Tibial nerve (tissue), 4 donors: ENCODE measurements around the gene CHD9NB. TPM values are rescaled to one million over a fixed set of nuclear protein-coding genes. Genes with fewer than 3 reads are reported as not detected.

Experiments
- DNase-seq, 2 donors: peaks; one replicate each; pipeline ENCODE4 v3.0.0-alpha.2; 2019; ENCODE audit warnings: low spot score in 2 of 2
- H3K27ac ChIP-seq, 4 donors: fragments of 200-600 bp; sonication (generic) in 3 of 4; one replicate each; pipeline ENCODE4 v1.5.1; 2017 to 2019; ENCODE audit warnings: mild to moderate bottlenecking in 1 of 4
- H3K27me3 ChIP-seq, 2 donors: fragments of 200-600 bp; sonication (generic) in 1 of 2; one replicate each; pipeline versions ENCODE4 v1.5.1 to v1.6.0; 2017 to 2019
- H3K36me3 ChIP-seq, 3 donors: fragments of 200-600 bp; sonication (generic); one replicate each; pipeline ENCODE4 v1.5.1; 2018 to 2019
- H3K4me1 ChIP-seq, 4 donors: fragments of 200-600 bp; sonication (generic) in 3 of 4; one replicate each; pipeline ENCODE4 v1.5.1; 2017 to 2019
- H3K4me3 ChIP-seq, 4 donors: fragments of 200-600 bp; sonication (generic) in 3 of 4; one replicate each; pipeline ENCODE4 v1.5.1; 2017 to 2019; ENCODE audit warnings: mild to moderate bottlenecking in 1 of 4, moderate library complexity in 1 of 4
- H3K9me3 ChIP-seq, 4 donors: fragments of 200-600 bp; sonication (generic) in 3 of 4; one replicate each; pipeline ENCODE4 v1.5.1; 2017 to 2019
- CTCF ChIP-seq, 5 experiments: fragments of 200-600 bp in 3 of 5; fragments of 450-650 bp in 2 of 5; sonication (generic) in 3 of 5; IDR thresholded peaks; one replicate each; pipeline ENCODE4 v1.5.1; 2016 to 2019; ENCODE audit warnings: antibody characterized with exemption in 5 of 5, mild to moderate bottlenecking in 3 of 5, moderate library complexity in 2 of 5
- EP300 ChIP-seq, 2 donors: sonication (generic); formaldehyde crosslinking; IDR thresholded peaks; one replicate each; pipeline ENCODE4 v1.6.1; 2017; ENCODE audit warnings: antibody characterized with exemption in 2 of 2, mild to moderate bottlenecking in 1 of 2
- POLR2A ChIP-seq, 2 donors: fragments of 450-650 bp; IDR thresholded peaks; one replicate each; pipeline ENCODE4 v1.6.1; 2017; ENCODE audit warnings: antibody characterized with exemption in 2 of 2, mild to moderate bottlenecking in 2 of 2, moderate library complexity in 2 of 2
- WGBS, 2 donors: methylation state at CpG; one replicate each; pipeline ENCODE4 v1.1.5; 2018; 5-methylcytosine and 5-hydroxymethylcytosine counted together
- total RNA-seq, 4 donors: library from RNA; depleted of rRNA; stranded (reverse); fragments of >200 nt; gene quantifications; one replicate each; pipeline ENCODE4 v1.1.0, GENCODE V29; 2016

CHD9NB gene
- total RNA-seq, 4 donors from 2014 or later: 5.1 to 16.4 (median 9.3) TPM

GRCh38 chr16:53058441-53058840 lies 5.7 kb upstream of the CHD9NB start:
- DNase-seq: no peak
- Histone ChIP-seq H3K4me1 (peaks cover 0 to 65% (median 25%) of the 10 kb centered on the region in 4 donors), H3K36me3 (no peaks in the 10 kb centered on the region), H3K9me3 (no peaks in the 10 kb centered on the region), H3K27ac (peak overlapping the region in 2 of 4 donors; percentile 10 to 19), H3K4me3 (no peak overlapping the region), H3K27me3 (no peaks in the 10 kb centered on the region)
- WGBS, 2 donors: 83 to 85% methylated on average over 5 of the region's 5 CpGs
- no peak for TF ChIP-seq POLR2A (IDR thresholded peaks at IDR 0.05)
- TF ChIP-seq EP300 (IDR thresholded peaks at IDR 0.05): no peak
- TF ChIP-seq CTCF (IDR thresholded peaks at IDR 0.05): no peak

- no peak for DNase-seq
- Histone ChIP-seq H3K27me3 (no peaks in the 10 kb centered on the region), H3K27ac (peak overlapping the region in 2 of 4 donors; percentile 10 to 93), H3K4me1 (peaks cover 0 to 66% (median 25%) of the 10 kb centered on the region in 4 donors), H3K4me3 (no peak overlapping the region), H3K9me3 (no peaks in the 10 kb centered on the region), H3K36me3 (no peaks in the 10 kb centered on the region)
- no peak for TF ChIP-seq POLR2A (IDR thresholded peaks at IDR 0.05)
- TF ChIP-seq CTCF (IDR thresholded peaks at IDR 0.05): no peak
- no peak for TF ChIP-seq EP300 (IDR thresholded peaks at IDR 0.05)
- 56 to 57% methylated on average over 8 of the region's 8 CpGs for WGBS, 2 donors
Observed at GRCh38 chr16:53057658-53058057, 5.0 kb upstream of the CHD9NB start.

GRCh38 chr16:53056392-53056881 lies 3.7 kb upstream of the CHD9NB start:
- TF ChIP-seq EP300 (IDR thresholded peaks at IDR 0.05) (no peak), POLR2A (IDR thresholded peaks at IDR 0.05) (no peak), CTCF (IDR thresholded peaks at IDR 0.05) (no peak)
- no peaks in the 10 kb centered on the region for H3K9me3 ChIP-seq
- peak overlapping the region in 2 of 4 donors; percentile 61 to 74 for H3K4me3 ChIP-seq
- peaks cover 0 to 58% (median 18%) of the 10 kb centered on the region in 4 donors for H3K4me1 ChIP-seq
- WGBS, 2 donors: 59 to 63% methylated on average over 8 of the region's 8 CpGs
- DNase-seq: no peak
- peak overlapping the region in 3 of 4 donors; percentile 81 to 93 (median 91) for H3K27ac ChIP-seq
- H3K27me3 ChIP-seq: no peaks in the 10 kb centered on the region
- H3K36me3 ChIP-seq: no peaks in the 10 kb centered on the region

- DNase-seq: peak in 1 of 2 donors; percentile 59
- peak overlapping the region; percentile 61 to 77 (median 73) for H3K4me3 ChIP-seq
- H3K9me3 ChIP-seq: no peaks in the 10 kb centered on the region
- TF ChIP-seq CTCF (IDR thresholded peaks at IDR 0.05): no peak
- TF ChIP-seq EP300 (IDR thresholded peaks at IDR 0.05): no peak
- TF ChIP-seq POLR2A (IDR thresholded peaks at IDR 0.05): no peak
- H3K27me3 ChIP-seq: no peaks in the 10 kb centered on the region
- WGBS, 2 donors: 24 to 25% methylated on average over 10 of the region's 10 CpGs
- H3K4me1 ChIP-seq: peaks cover 0 to 58% (median 18%) of the 10 kb centered on the region in 4 donors
- no peaks in the 10 kb centered on the region for H3K36me3 ChIP-seq
- H3K27ac ChIP-seq: peak overlapping the region; percentile 66 to 93 (median 86)
Observed at GRCh38 chr16:53055541-53056391, 3.1 kb upstream of the CHD9NB start.
